Fibroblast of skin of scalp (primary cell): ENCODE measurements around the gene SGCD.

Experiments
- DNase-seq: peaks from one replicate; pipeline ENCODE4 v3.0.0-alpha.2; 2013

Gene SGCD

DNA sequence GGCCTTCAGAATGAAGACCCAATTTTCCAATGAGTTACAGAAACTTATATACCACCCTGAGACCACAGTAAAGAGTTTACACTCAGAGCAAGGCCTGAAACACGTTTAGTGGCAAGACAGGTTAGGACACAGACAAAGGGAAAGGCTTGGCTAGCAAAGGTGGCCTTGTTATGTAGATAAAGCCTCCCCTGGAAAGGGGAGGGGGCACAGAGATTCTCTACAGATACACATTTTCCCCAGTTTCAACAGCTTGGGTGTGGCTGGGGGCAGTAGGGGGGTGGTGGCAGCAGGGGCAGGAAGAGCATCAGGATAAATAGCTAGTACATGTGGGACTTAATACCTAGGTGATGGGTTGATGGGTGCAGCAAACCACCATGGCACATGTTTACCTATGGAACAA, 471.2 kb downstream of the SGCD start:
- no peak for DNase-seq

DNA sequence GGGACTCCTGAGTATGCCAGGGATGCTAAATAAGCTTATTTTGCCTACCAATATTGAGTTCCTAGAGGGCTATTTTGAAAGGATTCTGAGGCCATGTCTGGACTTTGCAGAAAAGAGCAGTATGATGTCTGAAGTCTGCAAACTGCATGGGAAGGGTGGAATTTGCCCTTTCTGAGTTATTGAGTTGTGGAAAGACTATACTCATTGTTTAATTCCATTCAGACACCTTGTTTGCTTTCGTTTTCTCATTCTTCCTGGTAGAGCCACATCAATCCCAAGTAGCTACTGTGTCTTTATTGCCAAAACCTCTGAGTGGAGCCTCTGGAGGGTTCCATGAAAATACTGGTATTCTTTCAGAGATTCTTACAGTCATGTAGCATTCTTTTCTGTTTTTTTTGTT, 472.2 kb downstream of the SGCD start:
- no peak for DNase-seq

DNA sequence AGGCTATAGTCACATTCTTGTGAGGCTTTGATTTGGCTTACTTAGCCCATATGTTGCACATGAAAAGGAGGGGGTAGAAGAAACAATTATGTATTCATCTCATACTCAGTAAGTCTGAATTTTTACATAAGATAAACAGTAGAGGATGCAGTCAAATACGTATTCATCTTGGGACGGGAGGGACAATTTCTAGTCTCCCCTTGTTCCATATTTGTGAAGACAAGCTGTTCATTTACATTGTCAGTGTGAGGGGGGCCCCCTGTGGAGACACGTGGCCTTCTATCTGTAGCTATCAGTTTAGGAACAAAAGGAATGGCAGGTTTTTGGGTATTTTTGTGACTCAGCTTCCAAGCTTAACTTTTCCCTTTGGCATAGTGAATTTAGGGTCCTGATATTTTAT, 474.0 kb downstream of the SGCD start:
- DNase-seq = peak; percentile 14

DNA sequence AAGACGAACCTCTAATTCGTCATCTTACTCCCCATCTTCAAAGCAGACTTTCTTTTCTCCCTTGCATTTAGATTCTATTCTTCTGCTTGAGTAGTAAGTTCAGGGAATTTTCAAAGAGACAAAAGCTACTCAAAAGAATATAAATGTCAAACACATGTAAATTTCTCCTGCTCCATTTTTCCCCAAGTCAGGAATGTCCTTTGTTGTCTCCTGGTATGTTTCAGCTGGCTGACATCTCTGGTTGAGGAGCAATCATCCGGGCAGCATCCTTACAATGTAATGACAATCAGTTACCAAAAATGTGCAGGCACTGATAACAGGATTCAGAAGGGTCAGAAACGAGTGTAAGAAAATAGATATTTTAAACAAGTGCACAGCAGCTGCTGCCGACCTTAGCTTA, 475.5 kb downstream of the SGCD start:
- no peak for DNase-seq

DNA sequence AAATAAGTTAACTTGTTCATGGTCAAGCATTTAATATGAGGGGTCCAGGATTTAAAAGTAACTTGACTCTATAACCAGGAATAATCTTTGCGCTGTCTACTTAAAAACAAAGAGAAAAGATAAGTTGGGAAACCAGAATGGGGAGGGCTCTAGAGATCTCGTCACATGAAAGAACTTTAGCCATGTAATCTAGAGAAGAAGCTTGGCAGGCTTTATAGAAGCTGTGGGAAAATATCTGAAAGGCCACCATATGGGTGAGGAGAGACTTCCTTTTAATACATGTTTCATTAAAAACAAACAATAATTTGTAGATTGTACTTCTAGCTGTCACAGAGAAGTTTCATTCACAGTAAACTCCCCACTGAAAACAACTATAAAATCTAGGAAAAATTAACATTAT, 476.4 kb downstream of the SGCD start:
- DNase-seq = no peak

DNA sequence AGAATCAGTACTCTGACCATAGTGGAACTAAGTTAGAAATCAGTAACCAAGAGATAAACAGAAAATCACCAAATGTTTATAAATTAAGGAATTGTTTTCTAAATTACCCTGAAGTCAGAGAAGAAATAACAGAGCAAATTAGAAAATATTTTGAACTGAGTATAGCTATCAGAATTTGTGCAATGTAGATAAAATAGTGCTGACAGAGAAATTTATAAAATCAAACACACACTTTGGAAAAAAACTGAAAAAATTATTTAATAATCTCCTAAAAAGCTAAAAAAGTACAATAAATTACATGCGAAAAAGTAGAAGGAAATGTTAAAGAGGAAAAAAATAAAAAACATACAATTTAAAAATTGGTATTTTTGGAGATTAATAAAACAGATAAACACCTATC, 486.0 kb downstream of the SGCD start:
- DNase-seq = no peak

DNA sequence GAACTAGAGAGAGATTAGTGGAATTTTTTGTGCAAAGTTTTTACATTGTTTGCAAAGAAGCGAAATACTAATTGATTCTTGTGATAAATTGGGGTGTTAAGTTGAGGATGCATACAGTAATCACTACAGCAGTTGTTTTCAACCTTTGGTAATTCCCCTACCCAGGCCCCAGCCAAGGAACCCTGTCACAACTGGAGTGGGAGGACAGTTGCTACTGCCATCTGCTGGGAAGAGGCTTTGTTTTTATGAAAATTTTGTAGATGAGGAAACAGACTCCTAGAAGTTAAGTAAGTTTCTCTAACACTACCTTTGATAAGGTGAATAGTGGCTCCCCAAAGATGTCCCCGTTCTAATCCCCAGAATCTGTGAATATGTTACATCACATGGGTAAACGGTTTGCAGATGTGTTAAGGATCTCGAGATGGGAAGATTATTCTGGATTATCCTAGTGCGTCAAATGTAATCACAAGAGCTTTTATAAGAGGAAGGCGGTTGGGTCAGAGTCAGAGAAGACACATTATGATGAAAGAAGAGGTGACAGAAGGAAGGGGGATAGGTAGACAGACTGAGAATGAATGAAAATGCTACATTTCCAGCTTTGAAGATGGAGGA, 489.1 kb downstream of the SGCD start:
- peak; percentile 56 for DNase-seq
